ENCODE data around the gene OVOL2.

- TF ChIP-seq, protein P1, sequence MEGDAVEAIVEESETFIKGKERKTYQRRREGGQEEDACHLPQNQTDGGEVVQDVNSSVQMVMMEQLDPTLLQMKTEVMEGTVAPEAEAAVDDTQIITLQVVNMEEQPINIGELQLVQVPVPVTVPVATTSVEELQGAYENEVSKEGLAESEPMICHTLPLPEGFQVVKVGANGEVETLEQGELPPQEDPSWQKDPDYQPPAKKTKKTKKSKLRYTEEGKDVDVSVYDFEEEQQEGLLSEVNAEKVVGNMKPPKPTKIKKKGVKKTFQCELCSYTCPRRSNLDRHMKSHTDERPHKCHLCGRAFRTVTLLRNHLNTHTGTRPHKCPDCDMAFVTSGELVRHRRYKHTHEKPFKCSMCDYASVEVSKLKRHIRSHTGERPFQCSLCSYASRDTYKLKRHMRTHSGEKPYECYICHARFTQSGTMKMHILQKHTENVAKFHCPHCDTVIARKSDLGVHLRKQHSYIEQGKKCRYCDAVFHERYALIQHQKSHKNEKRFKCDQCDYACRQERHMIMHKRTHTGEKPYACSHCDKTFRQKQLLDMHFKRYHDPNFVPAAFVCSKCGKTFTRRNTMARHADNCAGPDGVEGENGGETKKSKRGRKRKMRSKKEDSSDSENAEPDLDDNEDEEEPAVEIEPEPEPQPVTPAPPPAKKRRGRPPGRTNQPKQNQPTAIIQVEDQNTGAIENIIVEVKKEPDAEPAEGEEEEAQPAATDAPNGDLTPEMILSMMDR (IDR thresholded peaks at IDR 0.05; ENCODE audit: low read depth, low read length, poor library complexity, severe bottlenecking): no peak
- no peak for TF ChIP-seq EZH2phosphoT487 (IDR thresholded peaks at IDR 0.05; ENCODE audit: borderline replicate concordance, low read length)
Measured at GRCh38 chr20:18007534-18008292, 50.0 kb downstream of the OVOL2 start.

Data from DOHH2 (cell line).